Measurements from ENCODE around the gene GNS. TPM values are rescaled to one million over a fixed set of nuclear protein-coding genes. Genes with fewer than 3 reads are reported as not detected.

The GNS gene
- total RNA-seq, 1 experiment from 2014 or later, result 26.0 TPM

DNA sequence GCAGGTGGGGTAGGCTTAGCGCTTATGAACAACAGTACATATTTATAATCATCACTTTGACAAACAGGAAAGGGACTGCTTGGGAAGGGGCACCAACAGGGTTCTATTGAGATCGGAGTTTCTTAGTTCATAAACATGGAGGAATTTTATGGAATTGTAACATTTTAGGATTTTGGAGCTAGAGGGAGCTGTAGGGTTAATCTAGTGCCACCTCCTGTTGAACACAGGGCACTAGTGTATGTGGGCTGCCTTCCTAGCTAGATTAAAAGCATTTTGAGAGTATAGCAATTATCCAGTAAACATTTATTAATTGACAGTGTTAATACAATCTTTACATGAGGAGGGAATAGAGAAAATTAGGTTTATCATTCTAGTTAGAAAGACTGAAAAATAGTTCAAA is 42.2 kb upstream of the GNS start:
- H3K79me1 ChIP-seq (ENCODE audit: insufficient read depth, low read depth, low read length, poor library complexity, severe bottlenecking), result no peaks in the 10 kb centered on the region
- H3K23ac ChIP-seq (ENCODE audit: insufficient read length, low read depth, low read length), result no peak overlapping the region
- no peak overlapping the region for H2BK20ac ChIP-seq (ENCODE audit: low read depth, low read length, poor library complexity, severe bottlenecking)
- no peak overlapping the region for H3K18ac ChIP-seq (ENCODE audit: insufficient read length, low read depth, low read length)
- H2AK5ac ChIP-seq (ENCODE audit: insufficient read length, low read length), result no peak overlapping the region
- Mint-ChIP-seq H3K4me1 (no peaks in the 10 kb centered on the region), H3K4me3 (no peak overlapping the region), H3K27ac (no peak overlapping the region), H3K9me3 (no peaks in the 10 kb centered on the region; a peak in 1 of 5 replicates), H3K27me3 (ENCODE audit: low read depth) (no peaks in the 10 kb centered on the region; the same call in 1 of the 2 replicates), H3K36me3 (ENCODE audit: insufficient read depth in 1 of 3, low read depth in 3 of 3) (no peaks in the 10 kb centered on the region; a peak in 1 of 7 replicates)
- H3K9ac ChIP-seq (ENCODE audit: extremely low read depth, insufficient read length, low read length), result no peak overlapping the region
- H3K27me3 ChIP-seq (ENCODE audit: insufficient read depth, low read length), result no peaks in the 10 kb centered on the region
- H3K14ac ChIP-seq (ENCODE audit: insufficient read depth, low read length), result no peak overlapping the region
- H2BK12ac ChIP-seq (ENCODE audit: insufficient read length, low read depth, low read length), result no peak overlapping the region
- no peaks in the 10 kb centered on the region for H4K20me1 ChIP-seq (ENCODE audit: control insufficient read depth, insufficient read depth, insufficient read length)
- TF ChIP-seq, protein P1, sequence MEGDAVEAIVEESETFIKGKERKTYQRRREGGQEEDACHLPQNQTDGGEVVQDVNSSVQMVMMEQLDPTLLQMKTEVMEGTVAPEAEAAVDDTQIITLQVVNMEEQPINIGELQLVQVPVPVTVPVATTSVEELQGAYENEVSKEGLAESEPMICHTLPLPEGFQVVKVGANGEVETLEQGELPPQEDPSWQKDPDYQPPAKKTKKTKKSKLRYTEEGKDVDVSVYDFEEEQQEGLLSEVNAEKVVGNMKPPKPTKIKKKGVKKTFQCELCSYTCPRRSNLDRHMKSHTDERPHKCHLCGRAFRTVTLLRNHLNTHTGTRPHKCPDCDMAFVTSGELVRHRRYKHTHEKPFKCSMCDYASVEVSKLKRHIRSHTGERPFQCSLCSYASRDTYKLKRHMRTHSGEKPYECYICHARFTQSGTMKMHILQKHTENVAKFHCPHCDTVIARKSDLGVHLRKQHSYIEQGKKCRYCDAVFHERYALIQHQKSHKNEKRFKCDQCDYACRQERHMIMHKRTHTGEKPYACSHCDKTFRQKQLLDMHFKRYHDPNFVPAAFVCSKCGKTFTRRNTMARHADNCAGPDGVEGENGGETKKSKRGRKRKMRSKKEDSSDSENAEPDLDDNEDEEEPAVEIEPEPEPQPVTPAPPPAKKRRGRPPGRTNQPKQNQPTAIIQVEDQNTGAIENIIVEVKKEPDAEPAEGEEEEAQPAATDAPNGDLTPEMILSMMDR (conservative IDR thresholded peaks at IDR 0.05), result peak; percentile 55
- no peak overlapping the region for H3K56ac ChIP-seq (ENCODE audit: insufficient read length, low read depth, low read length)
- no peak overlapping the region for H4K8ac ChIP-seq (replicated peaks; ENCODE audit: insufficient read length, low read depth, low read length)
- H3K4ac ChIP-seq (ENCODE audit: low read depth, low read length), result no peak overlapping the region
- no peak overlapping the region for H3T11ph ChIP-seq (ENCODE audit: low read length)
- H2AFZ ChIP-seq (ENCODE audit: low read length), result no peak overlapping the region
- no peak overlapping the region for H4K91ac ChIP-seq (ENCODE audit: insufficient read length, low read depth, low read length)
- no peak overlapping the region for H2BK15ac ChIP-seq (ENCODE audit: low read depth, low read length)
- H2BK5ac ChIP-seq (ENCODE audit: insufficient read length, low read length), result no peak overlapping the region
- no CpG with 5 or more reads among the region's 2 CpGs for WGBS (ENCODE audit: extremely low coverage, insufficient read length, low lambda C conversion rate)
- no peak overlapping the region for H2BK120ac ChIP-seq (ENCODE audit: low read depth, low read length, poor library complexity, severe bottlenecking)
- H4K5ac ChIP-seq (ENCODE audit: insufficient read length, low read depth, low read length), result no peak overlapping the region
- no peak for DNase-seq
- H3K27ac ChIP-seq (ENCODE audit: insufficient read length, low read depth, low read length), result no peak overlapping the region
- H3K79me2 ChIP-seq (ENCODE audit: insufficient read depth, low read length), result no peaks in the 10 kb centered on the region
- no peaks in the 10 kb centered on the region for H3K23me2 ChIP-seq (ENCODE audit: insufficient read length, low read depth, low read length, poor library complexity, severe bottlenecking)
- no peaks in the 10 kb centered on the region for H3K9me3 ChIP-seq (ENCODE audit: control insufficient read depth, low read depth, low read length)
- no peak overlapping the region for H3K4me2 ChIP-seq (ENCODE audit: insufficient read depth, insufficient read length, low read length)
- no peaks in the 10 kb centered on the region for H3K4me1 ChIP-seq (ENCODE audit: insufficient read depth, low read length)
